Retina (tissue), 1 donor: Measurements from ENCODE around the gene IL17A.
A peak's percentile ranks its signal among the peaks of the same experiment; 100 is the strongest.

ENCODE experiments used
- DNase-seq: peaks from one replicate; pipeline ENCODE4 v3.0.0-alpha.2; 2016

Gene IL17A

DNA sequence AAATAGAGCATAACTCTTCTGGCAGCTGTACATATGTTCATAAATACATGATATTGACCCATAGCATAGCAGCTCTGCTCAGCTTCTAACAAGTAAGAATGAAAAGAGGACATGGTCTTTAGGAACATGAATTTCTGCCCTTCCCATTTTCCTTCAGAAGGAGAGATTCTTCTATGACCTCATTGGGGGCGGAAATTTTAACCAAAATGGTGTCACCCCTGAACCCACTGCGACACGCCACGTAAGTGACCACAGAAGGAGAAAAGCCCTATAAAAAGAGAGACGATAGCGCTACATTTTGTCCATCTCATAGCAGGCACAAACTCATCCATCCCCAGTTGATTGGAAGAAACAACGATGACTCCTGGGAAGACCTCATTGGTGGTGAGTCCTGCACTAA, at the start of gene IL17A:
Gene IL17A (plus strand): TSS at position 301 of the 400 bp plus-strand sequence. CDS start 57 bp downstream, at position 358.
- DNase-seq = no peak

DNA sequence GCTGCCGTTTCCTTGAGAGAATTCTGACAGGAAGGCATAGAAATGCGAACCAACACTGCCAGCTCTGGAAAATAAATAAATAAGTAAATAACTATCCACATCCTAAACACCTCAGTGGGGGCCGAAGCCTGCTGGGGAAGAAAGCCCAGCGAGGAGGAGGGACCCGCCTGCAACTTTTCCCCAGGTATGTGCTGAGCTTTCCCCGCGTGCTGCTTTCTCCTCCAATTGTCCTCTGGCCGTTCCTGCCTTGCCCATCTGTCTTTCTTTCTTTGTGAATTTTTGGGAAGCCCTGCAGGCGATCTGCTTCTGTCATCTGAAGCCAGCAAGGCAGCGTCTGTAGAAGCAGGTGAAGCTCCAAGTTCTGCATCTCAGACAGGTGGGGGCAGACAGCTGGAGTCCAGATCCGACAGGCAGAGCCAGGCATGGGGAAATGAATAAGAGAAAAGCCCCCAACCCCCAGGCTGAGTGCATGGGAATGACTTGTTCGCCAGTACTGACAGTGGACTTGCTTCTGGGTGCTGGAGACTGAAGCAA, 49.2 kb upstream of the IL17A start:
- DNase-seq = no peak

DNA sequence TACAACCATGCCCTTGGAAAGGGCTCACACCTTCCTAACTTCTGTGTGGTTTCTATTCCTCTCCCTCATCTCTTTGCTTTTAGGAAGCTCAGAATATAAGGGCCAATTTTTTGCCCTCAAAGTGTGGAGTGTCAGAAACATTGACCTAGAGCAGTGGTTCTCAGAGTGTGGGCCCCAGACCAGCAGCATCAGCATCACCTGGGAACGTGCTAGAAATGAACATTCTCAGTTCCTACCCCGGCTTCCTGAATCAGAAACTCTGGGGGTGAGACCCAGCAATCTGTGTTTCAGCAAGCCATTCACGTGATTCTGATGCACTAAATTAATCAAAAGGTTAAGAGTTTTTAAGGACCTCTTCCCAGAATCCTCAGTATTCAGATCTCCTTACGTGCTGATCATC, 47.9 kb upstream of the IL17A start:
- DNase-seq = no peak

DNA sequence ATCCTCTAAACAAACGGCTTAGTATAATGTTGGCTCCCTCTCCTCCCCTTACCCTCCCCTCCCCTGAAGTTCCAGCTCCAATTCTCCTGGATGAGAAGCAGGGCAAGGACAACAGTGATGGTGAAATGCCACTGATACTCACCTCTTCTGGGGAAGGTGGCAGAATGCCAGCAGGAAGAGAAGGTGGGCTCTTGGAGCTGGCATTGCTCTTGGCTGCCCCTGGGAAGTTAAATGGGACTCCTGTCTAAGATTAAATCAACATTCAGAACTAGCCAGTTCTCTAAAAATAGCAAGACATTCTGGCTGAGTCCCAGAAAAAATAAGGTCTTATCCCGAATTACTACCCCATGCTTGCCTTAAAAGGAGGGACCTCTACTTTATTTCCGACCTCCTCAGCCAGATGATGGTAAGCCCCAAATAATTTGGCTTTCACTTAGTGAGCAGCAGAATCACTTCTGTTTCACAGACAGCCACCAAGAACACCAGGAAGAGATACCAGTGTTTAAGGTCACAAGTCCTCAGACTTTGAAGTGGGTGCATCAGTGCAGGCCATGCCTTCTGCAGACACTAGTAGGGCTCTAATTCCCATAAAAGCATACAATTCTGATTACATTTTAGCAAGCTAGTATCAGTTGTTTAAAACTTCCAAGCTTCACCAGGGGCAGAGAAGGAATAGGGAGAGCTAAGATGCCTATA, 46.0 kb upstream of the IL17A start:
- no peak for DNase-seq

DNA sequence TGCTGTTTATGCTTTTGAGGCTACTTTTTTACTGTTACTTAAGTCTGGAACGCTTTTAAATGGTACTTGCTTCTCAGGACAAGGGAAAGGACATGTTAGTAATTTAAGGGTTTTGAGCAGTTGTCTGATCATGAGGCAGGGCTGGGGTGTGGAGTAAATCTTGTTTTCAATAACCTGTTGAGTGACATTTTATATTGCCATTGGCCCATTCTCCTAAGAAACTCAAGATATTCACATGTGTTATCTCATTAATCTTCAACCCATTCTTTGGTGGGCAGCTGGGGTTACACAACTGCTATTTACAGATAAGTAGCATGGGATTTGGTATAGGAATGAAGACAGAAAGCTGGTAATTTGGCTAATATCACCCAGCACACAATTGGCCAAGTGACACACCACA, 44.6 kb upstream of the IL17A start:
- DNase-seq = no peak

DNA sequence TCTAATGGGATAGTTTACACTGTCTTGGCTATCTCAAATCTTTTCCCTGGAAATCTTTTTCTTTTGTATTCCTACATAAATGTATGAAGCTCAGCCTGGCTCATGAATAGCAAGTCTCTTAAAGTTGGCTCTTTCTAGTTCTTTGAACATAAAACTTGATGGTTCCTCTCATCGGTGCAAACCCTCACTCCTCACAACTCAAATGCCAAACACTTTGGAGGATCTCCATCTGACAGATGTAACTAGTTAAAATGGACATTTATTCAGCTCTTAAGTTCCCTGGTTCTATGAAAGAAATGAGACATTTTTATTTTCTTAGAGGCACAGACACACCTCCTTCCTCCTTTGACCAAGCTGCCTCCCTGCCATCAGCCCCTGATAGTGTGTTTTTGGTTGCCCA, 43.6 kb upstream of the IL17A start:
- DNase-seq = no peak

DNA sequence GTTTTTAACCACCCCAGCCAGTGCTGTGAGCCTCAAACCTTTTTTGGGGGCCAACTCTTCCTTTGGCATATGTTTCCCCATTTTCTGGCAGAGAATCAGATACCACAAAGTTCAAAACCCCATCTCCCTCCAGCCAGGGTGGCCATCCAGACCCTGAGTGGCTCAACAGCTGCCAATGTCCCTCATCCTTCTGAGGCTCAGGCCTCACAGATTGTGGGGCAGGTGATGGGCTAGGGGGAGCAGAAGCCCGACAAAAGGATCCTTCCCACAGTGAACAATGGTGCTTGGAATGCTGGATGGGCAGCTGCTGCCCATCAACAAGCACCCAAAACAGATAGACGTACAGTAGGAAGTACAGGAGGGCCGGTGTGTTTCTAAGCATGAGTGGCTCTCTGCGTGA, 42.6 kb upstream of the IL17A start:
- peak; percentile 10 for DNase-seq

DNA sequence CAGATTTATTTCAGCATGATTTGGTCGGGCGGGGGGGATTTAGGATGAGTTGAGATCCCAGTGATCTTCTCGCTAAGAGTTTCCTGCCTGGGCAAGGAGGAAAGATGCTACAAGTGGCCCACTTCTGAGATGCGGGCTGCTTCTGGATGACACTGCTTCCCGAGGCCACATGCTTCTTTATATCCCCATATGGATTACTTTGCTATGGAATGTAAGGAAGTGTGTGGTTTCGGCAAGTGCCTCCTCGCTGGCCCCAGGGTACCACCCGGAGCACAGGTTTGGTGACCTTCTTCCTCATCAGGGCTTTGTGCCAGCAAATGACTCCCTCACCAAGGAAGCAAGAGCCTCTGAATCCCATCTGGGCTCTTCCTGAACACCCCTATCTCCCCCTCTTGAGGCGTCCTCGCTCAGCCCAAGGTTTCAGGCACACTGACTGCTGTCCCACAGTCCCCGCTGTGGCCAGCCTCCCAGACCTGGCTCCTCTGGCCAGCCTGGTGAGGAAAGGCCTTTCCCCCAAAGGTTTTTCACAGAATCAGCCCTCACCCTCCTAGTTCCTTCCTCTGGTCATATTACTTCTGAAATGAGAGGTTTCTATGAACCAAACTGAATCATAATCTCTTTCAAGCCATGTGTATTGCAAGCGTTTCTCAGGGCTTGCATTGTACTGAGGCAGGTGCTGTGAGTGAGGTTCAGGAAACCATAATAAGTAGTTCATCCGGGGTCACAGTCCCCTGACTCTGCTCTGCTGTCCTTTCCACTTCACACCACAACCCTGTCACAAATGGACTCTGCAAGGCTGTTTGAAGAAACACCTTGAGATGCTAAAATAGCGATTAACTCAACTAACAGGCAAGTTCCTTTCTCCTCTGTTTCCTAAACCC, 41.7 kb upstream of the IL17A start:
- DNase-seq = no peak

DNA sequence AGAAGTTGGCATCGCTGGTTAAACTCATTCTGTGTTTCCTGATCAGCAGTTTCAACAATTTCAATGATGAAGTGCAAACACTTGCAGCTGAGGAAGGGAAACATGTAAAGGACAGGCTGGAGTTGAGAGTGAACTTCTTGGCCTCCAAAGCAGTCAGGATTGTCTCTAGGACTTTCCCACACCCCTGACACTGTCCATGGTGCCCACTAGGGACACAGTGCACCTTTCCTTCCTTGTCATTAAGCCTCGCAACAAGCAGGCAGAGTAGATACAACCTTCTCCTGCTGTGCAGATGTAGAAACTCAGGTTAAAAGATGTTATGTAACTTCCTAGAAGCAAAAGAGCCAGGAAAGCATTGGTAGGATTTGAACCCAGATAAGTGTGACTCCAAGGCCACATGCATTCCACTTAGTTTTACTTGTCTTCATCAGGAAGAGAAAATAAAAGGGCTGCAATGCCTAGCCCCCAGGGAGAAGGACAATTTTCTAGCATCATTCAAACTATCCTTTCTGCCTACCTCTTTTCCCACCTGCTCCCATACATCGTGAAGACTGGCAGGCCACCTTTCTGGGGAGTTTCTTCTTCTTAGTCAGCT, 39.2 kb upstream of the IL17A start:
- DNase-seq = no peak

DNA sequence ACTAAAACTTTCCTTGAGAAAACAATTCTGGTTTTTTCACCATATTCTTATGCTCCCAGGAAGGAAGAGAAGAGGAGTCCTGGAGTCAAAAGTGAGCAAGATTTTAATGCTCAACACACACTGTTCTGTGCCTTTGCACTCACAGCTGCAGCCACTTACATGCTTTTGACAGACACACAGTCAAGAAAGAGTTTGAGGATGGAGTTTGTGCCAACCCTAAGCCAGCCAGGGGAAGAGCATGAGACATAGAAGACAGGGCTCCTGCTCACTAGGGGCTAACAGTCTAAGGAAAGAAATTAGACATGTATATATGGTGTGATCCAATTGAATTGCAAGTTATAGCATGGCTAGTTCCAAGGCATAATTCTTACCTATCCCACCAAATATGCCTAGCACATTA, 37.1 kb upstream of the IL17A start:
- no peak for DNase-seq

DNA sequence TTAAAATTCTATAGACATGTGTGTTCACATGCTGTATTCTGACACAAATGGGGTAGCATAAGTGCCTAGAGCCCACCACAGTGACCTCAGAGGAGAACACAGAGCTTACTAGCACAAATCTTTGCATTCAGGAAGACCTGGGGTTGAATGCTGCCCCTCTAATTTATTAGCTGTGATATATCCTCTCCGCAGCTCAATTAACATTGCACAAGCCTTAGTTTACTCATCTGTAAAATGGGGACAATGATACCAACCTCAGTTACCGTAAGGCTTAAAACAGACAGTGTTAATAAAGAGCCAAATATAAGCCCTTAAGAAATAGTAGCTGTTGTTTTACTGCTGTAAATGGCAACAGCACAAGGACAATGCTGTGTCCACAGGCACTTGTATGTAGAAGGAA, 36.2 kb upstream of the IL17A start:
- no peak for DNase-seq

DNA sequence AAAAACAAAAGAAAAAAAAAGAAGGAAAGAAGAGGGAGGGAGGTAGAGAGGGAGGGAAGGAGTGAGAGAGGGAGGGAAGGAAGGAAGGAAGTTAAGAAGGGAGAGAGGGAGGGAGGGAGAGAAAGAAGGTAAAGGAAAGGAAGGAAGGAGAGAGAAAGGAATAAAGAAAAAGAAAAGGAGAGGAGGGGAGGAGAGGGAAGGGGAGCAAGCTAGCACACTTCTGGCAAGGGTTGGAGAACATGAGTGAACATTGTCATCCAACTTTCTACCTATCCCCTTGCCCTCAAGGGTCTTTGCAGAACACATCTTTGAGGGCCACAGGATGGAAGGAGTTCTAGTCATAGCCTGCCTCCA, 34.1 kb upstream of the IL17A start:
- no peak for DNase-seq

DNA sequence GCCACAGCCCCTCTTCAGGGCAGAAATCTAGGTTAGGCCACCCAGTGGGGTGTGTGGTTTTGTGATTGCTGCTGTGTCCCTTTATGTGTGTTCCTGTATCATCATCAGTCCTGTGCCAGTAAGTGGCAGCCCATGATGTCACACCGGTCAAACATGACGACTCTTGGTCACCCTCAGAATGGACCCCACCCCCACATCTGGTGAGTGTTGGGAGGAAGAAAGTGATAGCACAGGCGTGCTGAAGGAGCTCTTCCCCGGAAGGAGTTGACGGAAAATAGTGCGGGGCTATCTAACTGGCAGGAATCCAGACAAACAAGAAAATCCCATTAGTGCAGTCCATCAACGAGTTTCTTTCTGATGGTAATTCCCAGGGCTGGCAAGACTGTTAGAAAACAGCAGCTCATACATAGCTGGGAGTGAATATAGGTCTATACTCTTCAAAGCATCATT, 33.4 kb upstream of the IL17A start:
- DNase-seq = peak; percentile 8

DNA sequence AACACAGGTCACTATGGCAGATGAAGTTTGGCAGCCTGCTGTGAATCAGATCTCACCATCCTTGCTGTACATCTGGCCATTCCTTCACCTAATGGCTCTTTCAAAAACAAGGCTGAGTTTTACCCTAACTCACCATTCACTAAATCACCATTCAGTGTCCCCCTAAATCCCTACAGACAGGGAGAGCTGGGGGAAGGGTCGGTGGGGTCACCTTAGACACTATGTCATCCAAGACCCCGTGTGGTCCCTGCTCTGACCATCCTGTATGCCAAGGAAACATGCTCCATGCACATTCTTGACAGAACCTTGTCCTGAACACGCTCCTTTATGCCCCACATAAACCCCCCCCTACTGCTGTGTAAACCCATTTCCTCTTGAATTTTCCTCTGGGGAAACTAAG, 31.8 kb upstream of the IL17A start:
- no peak for DNase-seq

DNA sequence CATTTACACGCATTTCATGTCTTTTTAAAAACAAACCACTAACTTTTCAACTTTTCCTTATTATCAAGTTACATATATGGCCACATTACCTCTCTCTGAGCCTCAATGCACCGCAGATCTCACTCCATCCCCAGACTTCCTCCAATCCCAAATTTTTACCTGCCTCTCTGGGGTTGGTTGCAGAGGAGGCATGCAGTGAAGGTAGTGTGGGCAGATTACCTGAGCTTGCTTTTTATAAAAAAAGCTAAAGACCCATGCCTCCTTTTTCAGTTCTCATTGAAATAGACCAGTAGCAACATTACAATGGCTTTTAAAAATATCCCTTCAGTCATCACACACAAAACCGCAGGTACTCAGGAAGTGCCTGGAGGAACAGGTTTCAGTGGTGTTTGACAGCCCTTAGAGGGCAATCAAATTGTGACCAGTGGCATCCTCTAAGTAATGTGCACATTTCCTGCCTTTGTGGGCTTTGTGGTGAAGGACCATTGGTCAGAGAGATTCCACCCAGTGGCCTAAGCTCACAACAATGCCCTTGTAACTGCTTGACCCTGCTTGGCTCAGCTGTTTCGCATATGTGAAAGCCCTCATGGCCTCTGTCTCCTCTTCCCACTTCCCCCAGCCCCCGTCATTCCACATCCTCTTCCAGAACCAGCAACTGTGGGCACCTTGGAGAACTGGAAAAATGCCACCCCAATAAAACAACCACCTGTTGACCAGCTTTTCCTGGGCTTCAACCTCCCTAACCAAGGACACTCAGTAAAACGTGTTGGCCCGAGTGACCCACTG, 30.2 kb upstream of the IL17A start:
- no peak for DNase-seq

DNA sequence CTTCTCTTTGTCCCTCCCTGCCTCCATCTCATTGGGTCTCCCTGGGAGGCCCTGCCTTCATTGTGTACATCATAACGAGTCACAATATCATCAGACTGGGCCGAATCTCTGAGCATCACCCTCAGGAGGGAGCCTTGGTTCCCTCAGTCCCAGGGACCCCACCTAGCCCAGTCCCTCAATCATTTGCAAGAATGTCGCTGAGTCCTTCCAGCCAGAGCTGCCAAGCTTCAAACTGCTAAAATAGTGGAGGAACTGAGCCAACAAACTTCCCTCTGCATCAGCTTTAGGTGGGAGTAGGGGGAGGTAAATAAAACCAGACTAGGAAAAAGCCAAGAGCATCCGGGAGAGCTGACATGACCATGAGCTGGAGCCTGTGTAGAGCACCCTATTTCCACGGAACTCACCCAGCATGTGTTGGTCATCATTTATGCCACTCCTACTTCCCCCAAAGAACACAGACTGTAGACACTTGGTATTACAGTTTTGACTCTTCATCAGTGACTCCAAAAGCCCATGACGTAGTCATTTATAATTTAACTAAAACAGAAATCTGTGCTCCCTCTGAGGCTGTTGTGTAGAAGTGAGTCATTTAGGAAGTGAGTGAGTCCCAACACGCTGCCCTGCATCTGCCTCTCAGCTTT, 28.8 kb upstream of the IL17A start:
- DNase-seq = no peak

DNA sequence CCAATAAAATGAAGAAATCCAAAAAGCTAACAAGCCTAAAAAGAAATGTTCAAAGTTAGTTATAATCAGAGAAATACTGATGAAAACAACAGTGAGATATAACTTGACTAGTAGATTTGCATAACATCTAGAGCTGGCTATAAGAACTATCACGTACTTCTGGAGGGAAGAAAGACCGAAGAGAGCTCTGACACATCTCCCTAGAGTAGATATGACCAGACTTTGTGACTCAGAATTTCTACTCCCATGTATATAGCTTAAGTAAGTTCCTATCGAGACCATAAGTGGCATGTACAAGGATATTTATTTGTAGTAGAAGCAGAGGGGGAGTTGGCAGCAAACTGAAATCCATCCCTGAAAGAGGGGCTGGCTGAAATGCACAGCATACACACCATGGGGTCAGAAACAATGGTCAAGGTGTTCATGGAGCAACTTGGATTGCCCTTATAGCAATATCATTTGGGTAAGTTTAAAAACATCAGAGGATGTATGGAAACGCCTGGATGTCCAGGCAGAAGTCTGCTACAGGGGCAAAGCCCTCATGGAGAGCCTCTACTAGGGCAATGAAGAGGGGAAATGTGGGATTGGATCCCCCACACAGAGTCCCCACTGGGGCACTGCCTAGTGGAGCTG, 25.6 kb upstream of the IL17A start:
- DNase-seq = no peak

DNA sequence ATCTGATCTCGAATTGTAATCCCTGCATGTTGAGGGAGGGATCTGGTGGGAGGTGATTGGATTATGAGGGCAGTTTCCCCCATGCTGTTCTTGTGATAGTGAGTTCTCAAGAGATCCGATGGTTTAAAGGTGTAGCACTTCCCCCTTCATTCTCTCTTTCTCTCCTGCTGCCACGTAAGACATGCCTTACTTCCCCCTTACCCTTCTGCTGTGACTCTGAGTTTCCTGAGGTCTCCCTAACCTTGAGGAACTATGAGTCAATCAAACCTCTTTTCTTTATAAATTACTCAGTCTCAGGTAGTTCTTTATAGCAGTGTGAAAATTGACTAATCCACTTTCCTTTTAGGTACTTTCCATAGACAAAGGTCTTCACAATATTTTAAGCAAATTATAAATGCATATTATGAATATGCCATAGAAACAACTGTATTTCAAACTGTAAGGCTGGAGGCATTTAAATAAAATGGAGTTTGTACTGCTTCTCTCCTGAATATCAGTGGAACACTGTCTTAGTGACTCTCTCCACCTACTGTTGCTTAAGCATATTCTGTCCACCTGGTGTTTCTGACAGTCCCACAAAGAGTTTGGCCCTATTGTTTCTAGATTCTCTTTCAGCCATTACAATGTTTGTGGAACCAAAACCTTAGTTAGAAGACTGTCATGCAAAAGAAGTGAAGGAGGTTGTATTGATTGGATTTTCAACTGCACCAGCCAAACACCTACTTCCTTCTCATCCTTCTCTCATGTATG, 24.3 kb upstream of the IL17A start:
- DNase-seq = no peak

DNA sequence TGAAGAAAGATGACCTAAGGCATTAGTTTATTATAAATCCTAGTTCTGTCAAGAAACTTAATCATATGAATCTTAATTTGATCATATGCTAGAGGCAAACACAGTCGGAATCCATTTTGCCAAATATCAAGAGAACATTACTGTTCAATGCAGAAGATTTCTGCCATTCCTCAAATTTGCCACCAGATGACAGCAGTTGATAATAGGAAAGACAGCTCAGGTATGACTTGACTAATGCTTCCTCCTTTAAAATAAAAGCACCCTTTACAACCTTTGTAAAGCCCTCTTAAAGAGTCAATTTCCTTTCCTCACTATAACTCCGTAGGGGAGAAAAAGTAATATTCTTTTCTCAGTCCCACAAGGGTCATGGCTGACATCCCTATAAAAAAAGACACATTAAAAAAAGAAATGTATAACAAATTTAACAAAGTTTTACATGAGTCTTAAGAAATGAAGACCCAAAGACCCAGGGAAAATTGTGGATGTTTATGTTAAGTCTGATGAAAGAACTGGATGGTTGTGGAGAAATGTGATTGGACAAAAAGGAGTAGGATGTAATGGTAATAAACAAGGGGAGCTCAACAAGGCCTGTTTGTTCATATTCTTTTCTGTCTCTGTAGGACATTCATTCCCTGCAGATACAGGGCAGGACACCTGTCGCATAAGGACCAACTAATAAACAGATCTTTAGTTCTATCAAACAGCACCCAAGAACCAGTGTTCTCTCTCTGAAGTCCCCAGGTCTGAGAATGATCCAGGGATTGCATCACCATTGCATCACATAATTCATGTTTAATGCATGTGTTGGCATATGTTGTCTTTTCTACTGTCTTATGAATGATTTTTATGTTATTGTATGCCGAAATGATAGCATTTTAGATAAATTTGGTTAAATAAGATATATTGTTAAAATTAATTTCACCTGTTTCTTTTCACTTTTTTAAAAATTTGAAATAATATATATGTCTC, 23.0 kb upstream of the IL17A start:
- no peak for DNase-seq
